Measurements from ENCODE around the gene TLCD3A.
"Not testable (repeated sequence)": the region's sequence is repeated elsewhere in the genome, so short reads cannot be mapped to it uniquely, and the experiment has no call there.

DNA sequence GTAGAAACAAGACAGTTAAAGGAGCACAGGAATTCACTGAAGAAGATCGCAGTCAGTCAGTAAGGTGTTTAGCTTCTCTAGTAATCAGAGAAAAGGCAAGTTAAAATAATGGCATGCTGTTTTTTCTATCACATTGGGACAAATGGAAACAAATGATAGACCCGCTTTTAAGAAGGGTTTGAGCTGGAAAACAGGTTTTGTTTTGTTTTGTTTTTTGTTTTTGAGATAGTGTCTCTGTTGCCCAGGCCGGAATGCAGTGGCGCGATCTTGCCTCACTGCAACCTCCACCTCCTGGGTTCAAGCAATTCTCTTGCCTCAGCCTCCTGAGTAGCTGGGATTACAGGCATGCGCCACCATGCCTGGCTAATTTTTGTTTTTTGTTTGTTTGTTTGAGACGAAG lies 53.5 kb downstream of the TLCD3A start:
- TF ChIP-seq EZH2 (IDR thresholded peaks at IDR 0.05; ENCODE audit: borderline replicate concordance, low read length), result not testable (repeated sequence)
- TF ChIP-seq, protein P1, sequence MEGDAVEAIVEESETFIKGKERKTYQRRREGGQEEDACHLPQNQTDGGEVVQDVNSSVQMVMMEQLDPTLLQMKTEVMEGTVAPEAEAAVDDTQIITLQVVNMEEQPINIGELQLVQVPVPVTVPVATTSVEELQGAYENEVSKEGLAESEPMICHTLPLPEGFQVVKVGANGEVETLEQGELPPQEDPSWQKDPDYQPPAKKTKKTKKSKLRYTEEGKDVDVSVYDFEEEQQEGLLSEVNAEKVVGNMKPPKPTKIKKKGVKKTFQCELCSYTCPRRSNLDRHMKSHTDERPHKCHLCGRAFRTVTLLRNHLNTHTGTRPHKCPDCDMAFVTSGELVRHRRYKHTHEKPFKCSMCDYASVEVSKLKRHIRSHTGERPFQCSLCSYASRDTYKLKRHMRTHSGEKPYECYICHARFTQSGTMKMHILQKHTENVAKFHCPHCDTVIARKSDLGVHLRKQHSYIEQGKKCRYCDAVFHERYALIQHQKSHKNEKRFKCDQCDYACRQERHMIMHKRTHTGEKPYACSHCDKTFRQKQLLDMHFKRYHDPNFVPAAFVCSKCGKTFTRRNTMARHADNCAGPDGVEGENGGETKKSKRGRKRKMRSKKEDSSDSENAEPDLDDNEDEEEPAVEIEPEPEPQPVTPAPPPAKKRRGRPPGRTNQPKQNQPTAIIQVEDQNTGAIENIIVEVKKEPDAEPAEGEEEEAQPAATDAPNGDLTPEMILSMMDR (IDR thresholded peaks at IDR 0.05; ENCODE audit: low read length), result not testable (repeated sequence)
